Activated CD4-positive, alpha-beta T cell treated with anti-CD3 and anti-CD28 coated beads, Interleukin-2, amount 50 U/mL, for 1 hour (primary cell): ENCODE results near the gene NAALADL2.

ENCODE experiments used
- DNase-seq: peaks from one replicate; pipeline ENCODE4 v3.0.0-alpha.2; 2020

Gene NAALADL2

DNA sequence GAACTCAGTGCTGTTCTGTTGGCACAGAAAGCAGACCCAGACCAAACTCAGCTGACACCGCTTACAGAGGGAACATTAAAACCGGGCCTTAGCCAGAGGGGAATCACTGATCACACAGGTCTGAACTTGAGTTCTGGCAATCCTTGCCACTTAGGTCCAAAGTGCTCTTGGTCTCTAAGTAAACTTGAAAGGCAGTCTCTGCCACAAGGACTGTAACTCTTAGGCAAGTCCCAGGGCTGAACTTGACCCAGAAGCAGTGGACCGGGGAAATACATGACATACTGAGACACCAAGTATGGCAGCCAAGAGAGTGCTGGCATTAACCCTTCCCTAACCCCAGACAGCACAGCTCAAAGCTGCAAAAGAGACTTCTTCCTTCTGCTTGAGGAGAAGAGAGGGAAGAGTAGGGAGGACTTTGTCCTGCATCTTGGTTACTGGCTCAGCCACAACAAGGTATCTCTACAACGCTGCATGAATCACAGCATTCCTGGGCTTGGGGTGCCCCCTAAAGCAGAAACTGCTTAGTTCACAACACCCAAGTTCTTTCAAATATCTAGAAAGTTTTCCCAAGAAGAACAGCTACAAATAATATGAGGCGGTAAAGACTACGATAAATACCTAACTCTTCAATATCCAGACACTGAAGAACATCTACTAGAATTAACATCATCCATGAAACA lies 32.5 kb downstream of the NAALADL2 start:
- DNase-seq = no peak

DNA sequence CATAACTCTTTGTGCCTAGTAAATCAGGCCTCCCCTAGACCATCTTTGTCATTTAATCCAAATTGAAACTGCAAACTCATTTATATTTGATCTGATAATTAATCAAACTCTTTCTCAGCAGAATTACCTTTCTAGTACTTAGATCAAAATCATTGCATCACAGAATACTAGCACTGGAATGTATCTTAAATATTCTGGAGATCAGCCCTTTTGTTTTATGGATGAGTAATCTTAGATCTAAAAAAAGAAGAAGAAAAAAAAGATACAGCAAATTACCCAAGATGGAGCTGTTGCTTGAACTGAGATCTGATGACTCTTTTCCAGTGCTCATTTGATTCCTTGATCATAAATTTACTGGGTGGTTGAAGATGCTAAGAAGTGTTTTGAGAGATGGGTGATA lies 47.9 kb downstream of the NAALADL2 start:
- DNase-seq = no peak

DNA sequence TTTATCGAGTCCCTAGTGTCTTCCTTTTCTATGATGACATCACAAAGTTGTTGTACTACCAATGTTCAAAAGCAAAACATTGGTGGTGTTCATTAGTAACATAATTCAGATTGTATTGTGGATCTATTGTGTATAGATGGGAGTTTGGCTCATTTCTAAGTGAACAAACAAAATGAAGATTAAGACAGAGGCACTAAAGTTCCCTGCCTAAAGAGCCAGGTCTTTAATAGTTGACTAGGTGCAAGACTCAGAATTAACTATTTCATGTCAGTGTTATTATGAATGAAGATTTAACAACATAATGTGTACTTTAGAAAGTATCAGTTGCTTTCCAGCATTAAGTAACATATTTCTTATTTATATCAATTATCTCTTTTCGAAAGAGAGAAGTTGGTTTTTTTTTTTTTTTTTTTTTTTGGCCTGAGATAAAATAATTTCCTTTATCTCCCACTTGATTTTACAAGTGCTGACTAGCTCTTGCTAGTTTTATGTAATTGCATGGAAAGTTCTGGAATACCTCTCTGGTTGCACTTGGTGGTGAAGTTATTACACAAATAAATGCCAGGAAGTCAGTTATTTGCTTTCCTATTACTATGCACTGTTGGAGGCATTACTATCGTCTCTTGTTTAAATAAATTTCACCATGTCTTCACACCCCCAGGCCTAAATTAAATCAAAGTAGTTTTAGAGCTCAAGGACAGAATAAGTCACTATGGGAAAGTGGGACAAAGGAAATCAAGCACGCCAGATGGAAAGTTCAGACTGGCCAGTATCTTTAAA lies 48.7 kb downstream of the NAALADL2 start:
- no peak for DNase-seq

DNA sequence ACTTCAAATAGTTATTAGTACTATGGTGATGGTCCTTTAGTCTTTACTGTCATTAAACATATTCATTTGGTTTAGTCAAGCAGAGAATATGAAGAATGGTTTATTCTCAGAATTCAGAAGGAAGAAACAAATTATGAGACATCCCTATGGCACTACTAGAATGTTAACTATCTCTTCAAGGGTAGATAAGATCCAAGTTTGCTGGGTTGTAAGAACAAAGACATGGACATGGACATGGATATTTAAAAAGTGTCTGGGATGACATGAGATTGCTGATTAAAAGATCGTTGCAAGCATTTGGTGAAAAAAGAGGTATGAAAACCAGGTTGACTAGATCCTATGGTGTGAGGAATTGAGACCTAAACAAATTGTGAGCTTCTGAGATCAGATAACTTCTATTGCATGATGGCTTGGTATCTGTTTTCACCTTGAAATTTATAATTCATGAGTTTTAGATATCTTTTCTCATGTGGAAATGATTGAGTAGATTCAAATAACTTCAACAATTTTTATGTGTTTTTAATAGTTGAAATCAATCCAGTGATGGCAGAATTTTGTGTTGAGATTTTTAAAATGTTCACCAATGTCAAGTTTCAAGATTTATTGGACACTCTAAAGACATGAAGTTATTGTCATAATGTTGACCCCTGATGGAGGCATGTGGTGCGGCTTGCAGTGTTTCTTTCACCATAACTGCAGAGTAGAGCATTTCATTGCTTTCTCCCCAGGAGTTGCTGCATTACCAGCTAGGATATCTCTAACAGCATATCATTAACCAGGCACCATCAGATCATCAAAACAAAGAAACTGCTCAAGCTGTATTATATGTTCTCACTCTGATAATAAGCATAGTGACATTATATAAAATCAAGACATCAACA lies 72.6 kb downstream of the NAALADL2 start:
- no peak for DNase-seq

DNA sequence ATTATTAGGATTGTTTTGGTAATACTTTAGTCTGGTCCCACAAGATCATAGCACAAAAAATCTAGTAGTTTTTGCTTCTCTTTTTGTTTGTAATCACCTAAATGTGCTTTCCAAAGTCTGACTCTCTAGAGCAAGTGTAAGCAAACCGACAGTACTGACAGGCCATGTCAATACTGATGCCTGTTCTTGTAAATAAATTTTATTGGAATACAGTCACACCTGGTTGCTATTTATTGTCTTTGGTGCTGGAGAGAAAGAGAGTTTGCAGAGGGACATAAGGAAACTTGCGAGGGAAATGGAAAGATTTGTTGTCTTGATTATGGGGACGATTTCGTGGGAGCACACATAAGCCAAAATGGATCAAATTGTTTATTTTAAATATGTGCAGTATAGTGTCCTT lies 77.5 kb downstream of the NAALADL2 start:
- no peak for DNase-seq

DNA sequence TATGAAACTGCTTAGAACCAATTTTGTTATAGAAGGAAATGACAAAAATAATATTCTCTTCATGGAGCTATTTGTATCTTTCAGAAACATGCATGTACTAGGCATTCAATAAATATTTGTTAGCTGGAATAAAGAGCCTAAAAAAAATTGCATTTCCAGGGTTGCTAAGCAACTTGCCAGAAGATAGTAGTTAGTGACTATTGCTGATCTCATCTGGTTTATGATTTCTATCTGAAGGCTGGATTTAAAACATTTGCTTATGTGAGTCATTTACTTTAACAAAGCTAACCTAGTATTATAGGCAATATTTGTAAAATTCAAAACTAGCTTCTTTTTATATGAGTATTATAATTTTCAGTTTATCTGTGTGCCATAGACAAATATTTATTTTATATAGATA lies 78.3 kb downstream of the NAALADL2 start:
- DNase-seq = no peak

DNA sequence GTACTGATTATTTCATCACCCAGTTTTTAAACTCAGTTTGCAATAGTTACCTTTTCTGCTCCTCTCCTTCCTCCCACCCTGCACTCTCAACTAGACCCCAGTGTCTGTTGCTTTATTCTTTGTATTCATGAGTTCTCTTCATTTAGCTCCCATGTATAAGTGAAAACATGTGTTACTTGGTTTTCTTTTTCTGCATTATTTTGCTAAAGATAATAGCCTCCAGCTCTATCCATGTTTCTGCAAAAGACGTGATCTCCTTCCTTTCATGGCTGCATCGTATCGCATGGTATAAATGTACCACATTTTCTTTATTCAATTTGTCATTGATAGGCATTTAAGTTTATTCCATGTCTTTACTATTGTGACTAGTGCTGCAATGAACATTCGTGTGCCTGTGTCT lies 79.0 kb downstream of the NAALADL2 start:
- no peak for DNase-seq

DNA sequence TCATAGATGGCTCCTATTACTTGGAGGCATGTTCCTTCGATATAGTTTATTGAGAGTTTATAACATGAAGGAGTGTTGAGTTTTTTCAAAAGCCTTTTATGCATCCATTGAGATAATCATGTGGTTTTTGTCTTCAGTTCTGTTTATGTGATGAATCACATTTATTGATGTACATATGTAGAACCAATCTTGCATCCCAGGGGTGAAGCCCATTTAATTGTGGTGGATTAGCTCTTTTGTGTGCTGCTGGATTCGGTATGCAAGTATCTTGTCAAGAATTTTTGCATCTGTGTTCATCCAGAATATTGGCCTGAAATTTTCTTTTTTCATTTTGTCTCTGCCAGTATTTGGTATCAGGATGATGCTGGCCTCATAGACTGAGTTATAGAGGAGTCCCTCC lies 81.0 kb downstream of the NAALADL2 start:
- no peak for DNase-seq

DNA sequence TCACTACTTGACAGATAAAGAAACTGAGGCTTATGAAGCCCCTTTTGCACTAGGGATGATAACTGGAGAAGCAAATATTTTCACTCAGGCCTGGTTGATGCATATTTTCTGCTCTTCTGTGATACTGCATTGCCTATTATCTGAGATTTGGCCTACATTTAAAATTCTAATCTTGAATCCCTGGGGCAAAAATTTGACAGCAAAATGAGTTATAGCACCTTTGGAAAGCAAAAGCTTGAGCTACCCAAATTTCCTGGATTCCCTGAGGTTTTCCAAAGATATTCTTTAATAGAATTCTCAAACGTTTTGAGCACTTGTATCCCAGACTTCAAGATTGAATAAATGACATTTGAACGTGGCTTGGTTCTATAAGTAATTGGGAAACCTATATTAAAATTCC lies 86.1 kb downstream of the NAALADL2 start:
- no peak for DNase-seq

DNA sequence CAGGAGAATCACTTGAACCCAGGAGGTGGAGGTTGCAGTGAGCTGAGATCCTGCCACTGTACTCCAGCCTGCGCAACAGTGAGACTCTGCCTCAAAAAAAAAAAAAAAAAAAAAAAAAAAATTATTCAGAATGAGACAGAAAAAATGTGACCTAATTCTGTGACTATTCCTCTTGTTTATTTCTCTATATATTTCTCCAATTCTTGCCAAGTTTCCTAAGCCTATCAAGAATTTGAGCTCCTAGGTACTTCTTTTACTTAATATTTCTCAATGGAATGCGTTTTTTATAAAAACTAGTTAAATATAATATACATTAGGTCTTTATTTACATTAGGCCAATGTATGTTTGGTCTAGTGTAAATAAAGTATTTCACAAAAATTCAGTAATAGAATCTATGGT lies 86.8 kb downstream of the NAALADL2 start:
- DNase-seq = no peak

DNA sequence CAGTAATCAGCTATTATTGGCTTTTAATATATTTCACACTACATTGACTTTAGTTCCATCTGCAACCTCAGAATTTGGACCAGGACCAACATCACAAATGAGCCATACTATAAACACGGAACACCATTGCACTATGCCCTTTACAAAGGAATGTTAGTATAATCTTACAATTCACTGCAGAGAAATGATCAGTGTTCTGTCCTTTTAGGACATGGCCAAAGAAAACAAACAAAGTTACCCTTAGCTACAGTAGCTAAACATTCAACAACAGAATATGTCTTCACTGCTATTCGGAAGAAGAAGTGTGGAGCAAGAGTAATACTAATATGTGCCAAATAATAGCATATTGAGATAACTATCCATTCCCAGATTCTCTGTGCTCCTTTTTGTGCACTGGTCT lies 90.4 kb downstream of the NAALADL2 start:
- no peak for DNase-seq

DNA sequence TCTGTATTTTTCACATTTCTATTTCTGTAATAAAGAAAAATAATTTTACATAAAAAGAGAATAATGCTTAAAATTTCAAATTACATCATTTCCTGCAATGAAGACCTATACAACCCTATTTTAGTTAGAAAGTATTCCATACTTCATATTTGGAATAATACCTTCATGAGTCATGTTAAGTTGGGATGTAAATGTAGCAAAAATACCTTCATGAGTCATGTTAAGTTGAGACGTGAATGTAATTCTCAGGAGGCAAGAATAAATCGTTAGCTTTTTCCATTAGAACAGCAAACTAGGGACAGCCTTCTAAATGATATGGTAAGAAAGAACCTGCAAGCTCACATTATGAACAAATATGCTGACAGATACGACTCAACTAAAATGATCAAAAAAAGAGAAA lies 91.9 kb downstream of the NAALADL2 start:
- DNase-seq = no peak

DNA sequence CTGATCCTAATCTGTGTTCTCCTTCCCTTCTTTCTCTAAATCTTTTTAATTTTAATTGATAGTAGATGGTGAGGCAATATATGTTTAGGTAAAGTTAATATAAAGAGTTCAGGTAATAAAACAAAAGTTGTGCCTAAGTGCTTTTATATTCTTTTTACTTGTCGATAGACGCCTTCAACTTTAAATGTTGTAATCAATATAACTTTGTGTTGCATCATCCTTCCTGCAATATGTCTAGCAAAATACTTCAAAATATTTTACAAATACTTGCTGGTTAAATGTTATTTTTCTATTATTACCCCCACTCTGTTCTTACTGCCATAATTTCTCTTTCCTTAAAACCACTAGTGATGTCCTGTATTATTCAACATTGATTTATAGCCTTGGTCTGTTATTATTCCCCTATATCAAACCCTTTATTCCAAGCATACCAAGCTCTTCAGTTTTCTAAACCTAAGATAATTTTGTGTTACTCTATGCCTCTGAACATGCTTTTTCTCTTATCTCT lies 92.4 kb downstream of the NAALADL2 start:
- DNase-seq = no peak

DNA sequence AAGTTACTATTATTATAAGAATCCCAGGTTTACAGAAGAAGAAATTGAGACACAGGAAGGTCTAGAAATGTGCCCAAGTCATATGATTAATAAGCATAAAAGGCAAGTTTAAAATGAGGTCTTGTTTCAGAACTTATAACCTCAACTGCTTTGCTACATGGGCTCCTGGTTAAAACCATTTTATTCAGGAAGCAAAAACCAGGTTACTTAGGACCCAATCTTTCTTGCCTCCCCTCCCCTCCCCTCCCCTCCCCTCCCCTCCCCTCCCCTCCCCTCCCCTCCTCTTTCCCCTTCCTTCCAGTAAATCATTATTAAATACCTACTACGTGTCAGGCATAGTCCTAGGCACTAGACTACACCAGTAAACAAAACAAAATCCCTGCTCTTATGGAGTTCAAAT lies 93.9 kb downstream of the NAALADL2 start:
- no peak for DNase-seq

DNA sequence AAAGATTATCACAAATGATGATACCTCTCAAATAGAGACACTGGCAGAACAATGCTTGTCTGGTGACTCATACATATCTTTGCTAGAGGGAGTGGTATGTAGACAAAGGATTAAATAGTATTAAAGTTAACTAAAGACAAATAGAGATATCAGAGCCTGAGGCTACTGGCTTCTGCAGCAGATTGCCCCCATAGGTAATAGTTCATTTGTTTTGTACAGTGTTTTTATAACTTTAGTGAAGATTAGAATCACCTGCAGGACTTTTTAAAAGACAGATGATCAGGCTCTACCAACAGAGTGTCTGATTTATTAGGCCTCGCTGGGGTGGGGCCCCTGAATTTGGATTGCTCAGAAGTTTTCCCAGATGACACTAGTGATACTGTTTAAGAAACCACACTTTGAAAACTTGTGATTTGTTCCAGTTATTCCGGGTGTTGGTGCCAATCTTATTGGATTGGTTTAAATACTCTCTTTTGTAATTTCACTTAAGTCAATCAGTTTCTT lies 96.4 kb downstream of the NAALADL2 start:
- DNase-seq = no peak

DNA sequence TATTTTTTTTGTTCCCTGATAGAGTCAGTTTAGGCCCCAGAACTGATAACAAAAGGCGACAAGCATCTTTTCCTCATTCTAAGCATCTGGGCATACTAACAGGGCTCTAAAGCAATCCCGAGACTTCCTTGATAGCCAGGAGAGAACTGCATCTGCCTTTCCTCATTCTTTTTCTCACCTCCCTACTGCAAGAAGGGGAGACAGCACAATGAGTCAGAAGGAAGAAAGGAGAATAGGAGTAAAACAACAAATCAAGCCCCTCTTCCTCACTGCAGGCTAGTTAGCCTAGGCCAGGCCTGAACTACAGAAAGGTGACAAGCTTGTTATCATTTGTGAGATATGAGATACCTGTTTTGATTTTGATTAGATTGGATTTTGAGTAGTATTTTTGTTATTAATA lies 97.9 kb downstream of the NAALADL2 start:
- DNase-seq = no peak

DNA sequence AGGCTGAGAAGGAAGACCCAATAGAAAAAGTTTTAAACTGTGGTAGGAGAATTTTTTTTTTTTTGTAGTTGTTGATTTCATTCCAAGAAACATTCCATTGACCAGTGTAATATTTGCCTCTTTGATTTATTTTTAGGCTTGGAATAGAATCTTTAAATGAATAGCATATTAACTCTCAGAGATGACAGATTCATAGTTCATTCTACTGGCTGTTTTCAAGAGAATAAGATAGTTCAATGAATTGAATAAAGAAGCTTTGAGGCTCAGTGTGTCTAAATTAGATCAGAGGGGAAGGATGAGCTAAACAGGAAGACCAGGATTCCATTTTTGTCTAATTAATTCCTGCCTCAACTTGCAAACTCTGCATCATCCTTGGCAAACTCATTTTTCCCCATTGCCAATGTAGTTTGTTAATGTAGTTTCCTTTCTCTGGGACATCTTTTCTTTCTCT lies 98.4 kb downstream of the NAALADL2 start:
- DNase-seq = no peak

DNA sequence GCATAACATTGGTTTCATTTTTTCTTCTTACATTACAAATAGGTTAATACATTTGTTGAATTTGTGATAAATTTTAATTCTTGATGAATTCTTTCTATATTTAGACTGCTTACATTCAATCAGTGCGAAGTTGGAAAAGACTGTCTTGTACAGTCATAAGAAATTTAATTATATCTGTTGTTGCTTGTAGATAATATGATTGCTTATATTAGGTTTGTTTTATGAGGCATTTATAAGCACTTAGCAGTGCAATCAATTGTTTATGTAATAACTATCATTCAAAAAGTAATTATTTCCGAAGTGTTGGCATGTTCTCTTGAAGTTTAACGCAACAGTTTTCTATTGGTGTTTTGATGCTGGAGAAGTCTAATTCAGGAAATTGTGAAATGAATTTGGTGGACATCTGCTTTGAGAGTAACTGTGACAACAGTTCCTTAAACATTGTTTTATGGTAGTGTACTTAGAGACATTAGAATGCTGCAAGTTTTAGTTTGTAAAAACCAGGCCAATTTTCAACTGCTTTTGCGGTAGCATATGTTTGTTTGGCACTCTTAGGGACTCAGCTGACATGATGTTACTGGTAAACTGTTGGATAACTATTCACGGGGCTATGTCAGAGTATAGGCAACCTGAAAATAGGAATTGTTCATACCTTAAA lies 99.7 kb downstream of the NAALADL2 start:
- no peak for DNase-seq

DNA sequence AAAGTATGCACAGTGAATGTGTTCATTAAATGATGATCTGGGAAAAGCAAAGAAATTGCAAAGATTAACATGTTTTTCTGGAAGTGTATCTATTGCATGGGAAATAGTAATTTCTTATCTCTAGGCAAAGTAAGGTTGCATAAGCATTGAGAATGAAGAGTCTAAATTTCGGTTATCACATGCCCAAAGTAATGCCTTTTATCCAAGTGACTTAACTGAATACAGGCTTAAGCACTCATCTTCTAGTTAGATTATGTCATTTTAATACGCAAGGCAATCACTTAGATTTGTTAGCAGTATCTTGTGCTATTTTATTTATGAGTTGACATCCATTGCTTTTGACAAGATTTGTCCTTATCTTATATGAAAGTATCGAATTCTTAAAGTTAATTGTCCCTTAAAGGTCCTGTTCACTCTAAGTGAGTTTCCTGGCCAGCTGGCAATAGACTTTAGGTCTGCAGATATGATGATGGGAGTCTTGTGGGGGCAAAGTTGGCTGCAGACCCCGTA lies 100.5 kb downstream of the NAALADL2 start:
- no peak for DNase-seq

DNA sequence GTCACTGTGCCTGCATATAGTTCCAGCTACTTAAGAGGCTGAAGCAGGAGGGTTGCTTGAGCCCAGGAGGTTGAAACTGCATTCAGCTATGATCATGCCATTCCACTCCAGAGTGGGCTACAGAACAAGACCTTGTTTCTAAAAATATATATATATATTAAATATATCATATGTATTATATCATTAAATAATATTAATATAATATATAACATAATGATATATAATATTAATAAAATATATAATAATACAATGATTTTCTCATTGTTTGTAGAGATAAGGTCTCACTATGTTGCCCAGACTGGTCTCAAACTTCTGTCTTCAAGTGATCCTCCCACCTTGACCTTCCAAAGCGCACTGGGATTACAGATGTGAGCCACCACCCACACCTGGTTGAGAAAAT lies 101.8 kb downstream of the NAALADL2 start:
- no peak for DNase-seq

DNA sequence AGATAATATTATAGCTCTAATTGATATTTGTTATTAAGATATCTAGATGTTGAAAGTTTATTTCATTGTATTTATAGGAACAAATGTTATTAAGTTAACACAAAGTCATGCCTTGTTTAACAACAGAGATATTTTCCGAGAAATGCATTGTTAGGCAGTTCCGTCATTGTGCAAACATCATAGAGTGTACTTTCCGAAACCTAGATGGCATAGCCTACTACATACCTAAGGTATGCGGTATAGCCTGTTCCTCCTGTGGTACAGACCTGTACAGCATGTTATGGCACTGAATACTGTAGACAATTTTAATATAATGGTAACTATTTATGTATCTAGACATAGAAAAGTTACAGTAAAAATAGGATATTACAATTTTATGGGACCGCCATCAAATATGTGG lies 114.3 kb downstream of the NAALADL2 start:
- no peak for DNase-seq

DNA sequence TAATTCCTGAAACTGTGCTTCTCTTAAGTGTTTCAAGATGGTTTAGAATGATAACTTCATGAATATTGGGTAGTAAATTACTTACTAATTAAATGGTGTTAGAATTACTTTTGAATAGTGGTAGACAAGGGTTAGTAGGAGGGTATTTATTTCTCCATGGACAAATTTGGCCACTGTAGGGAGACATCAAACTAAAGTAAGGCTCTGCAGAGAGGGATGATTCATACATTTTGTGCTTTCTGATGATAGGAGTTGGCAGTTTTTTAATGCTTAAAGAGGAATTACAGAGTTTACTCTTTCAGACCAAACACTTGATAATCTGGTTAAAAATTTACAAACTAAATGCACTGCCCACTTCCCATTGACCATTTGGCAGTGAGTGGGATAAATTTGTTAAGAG lies 127.6 kb downstream of the NAALADL2 start:
- DNase-seq = no peak

DNA sequence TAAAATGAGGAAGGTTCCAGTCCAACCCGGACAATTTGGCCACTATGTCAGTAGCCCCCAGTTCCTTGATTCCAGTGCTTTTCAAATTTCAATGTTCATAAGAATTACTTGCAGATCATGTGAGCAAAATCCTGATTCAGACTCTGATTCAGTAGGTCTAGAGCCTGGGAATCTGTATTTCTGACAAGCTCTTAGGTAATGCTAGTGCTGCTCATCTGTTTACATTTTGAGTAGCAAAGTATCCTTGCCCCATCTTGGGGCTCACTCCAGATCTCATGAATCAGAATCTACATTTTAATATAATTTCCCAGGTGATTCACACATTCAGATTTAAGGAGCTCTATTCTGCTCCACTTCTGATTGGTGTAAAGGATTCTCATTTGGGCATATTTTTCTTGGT lies 142.0 kb downstream of the NAALADL2 start:
- DNase-seq = no peak
